ENCODE measurements around the gene SSH2. TPM values are rescaled to one million over a fixed set of nuclear protein-coding genes. Genes with fewer than 3 reads are reported as not detected.
A peak's percentile ranks its signal among the peaks of the same experiment; 100 is the strongest.

Gene SSH2
- total and polyA plus RNA-seq, 9 of the 15 experiments (the other 6 are each of a cell fraction or from before 2014, with no cell fraction given) = 3.9 to 16.1 (median 10.2) TPM

DNA sequence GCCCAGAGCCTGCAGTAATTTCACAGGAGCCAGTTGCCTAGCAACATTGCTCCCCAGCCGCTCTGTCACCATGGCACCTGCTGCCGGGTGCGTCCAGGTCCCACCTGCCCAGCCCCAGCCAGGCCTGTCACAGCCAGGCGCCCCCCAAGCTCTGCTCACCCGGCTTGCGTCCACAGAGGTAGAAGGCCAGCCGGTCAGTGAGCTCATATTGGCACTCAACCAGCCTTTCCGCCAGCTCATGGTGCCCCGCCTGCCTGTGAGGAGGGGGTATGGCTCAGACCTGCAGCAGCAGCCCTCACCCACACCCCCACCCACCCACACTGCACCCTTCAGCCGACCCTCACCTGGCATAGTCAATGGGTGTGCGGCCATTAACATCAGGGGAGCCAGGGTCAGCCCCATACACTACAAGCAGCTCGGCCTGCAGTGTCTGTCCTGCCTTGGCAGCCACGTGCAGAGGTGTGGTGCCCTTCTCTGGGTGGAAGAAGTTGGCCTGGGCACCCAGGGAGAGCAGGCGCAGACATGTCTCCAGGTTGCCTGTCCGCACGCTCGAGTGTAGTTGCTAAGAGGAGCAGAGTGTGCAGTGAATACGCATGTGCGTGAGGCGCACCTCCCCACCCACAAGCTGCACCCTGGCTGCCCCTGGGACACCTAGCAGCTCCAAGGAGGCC is 348.3 kb downstream of the SSH2 start:
- no peaks in the 10 kb centered on the region for H4K20me1 ChIP-seq (replicated peaks; ENCODE audit: control insufficient read depth, insufficient read depth, low read length)
- ATAC-seq (no peak), FAIRE-seq (no peak), DNase-seq (ENCODE audit: extremely low read depth in 1 of 4, low spot score in 3 of 4) (no peak)
- intact Hi-C loops (cut with micrococcal nuclease) (no loop called here), in situ Hi-C loops (cut with MboI) (no loop called here)
- TF ChIP-seq RFX1 (IDR thresholded peaks at IDR 0.05) = peak; percentile 77; the same call in 1 of the 2 replicates
- TF ChIP-seq ZBTB8A (IDR thresholded peaks at IDR 0.05; ENCODE audit: partially characterized antibody) = no peak
- 0 out of 2 replicates have a peak, but pooled peaks have one; percentile 24 for TF ChIP-seq MYNN (IDR thresholded peaks at IDR 0.05)
- no peak for TF ChIP-seq MYNN (CRISPR knock-in tag; IDR thresholded peaks at IDR 0.05)
- H3K4me2 ChIP-seq (ENCODE audit: insufficient read depth, low read length) = no peak overlapping the region
- CTCF ChIA-PET (ENCODE audit: low intra/inter-chr PET ratio) = no interaction called here
- H3K9me3 ChIP-seq (replicated peaks; ENCODE audit: control insufficient read depth, insufficient read depth, low read depth, low read length) = no peaks in the 10 kb centered on the region
- H3K9ac ChIP-seq (ENCODE audit: insufficient read depth in 1 of 2, low read depth in 2 of 2, low read length in 2 of 2) = no peak overlapping the region; a peak in 1 of 4 replicates
- BruUV-seq (replicated peaks) = no TSS peak
- H3K27me3 ChIP-seq (ENCODE audit: control insufficient read depth in 2 of 2, insufficient read depth in 2 of 2, low read length in 2 of 2) = no peaks in the 10 kb centered on the region
- WGBS (ENCODE audit: insufficient coverage, low coverage, missing lambda C conversion rate) = 92% methylated on average over 13 of the region's 20 CpGs
- H2AFZ ChIP-seq (ENCODE audit: low read depth, low read length) = no peak overlapping the region
- no peaks in the 10 kb centered on the region for H3K9me1 ChIP-seq (ENCODE audit: control insufficient read depth, insufficient read depth, low read length)
- peaks cover 5% of the 10 kb centered on the region; the same call in 1 of the 3 replicates for H3K79me2 ChIP-seq (ENCODE audit: control insufficient read depth, insufficient read depth, low read length)
- H3K27ac ChIP-seq (ENCODE audit: extremely low read depth, low read depth, low read length) = no peak overlapping the region
- no peak overlapping the region for H3K4me3 ChIP-seq
- POLR2A ChIA-PET = interaction anchor here (0.6 to 1.0 kb wide), 4 partner anchors 9 to 548 kb away, joined by 3 to 4 read pairs (median 4); no protein-coding TSS in a partner anchor
- peaks cover 6 to 42% of the 10 kb centered on the region in 2 experiments; a peak in 4 of 5 replicates for H3K4me1 ChIP-seq (replicated peaks in 1 of 2; ENCODE audit: control insufficient read depth in 2 of 2, insufficient read depth in 2 of 2, low read length in 2 of 2)
- H3K36me3 ChIP-seq (ENCODE audit: control insufficient read depth, insufficient read depth, low read length) = peaks cover 40% of the 10 kb centered on the region; the same call in 1 of the 3 replicates
